HG03095 (cell line): ENCODE results near the gene L3MBTL3.

ENCODE experiments used
- ATAC-seq: cut with Tn5 transposase; IDR thresholded peaks from one replicate; pipeline ENCODE4 v1.9.1; 2021; ENCODE audit warnings: moderate library complexity; ENCODE audit not compliant: unreplicated experiment

The L3MBTL3 gene

DNA sequence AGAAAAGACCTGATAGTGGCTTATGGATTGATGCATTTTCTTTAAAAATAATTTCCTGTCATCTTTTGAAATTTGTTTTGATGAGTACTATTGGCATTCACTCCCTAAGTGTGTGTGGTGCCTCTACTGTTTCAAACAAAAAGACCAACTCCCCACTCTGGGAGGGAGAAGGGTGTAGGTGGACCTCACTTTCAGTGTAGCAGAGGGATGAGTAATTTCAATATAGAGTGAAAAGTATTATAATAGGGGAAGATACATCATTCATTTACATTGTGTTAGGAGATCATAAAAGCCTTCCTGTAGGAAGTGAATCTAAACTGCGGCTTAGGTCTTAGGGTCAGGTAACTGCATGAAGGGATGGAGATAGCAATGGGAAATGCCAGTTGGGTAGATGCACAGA lies 158.0 kb downstream of the L3MBTL3 start:
- no peak for ATAC-seq

DNA sequence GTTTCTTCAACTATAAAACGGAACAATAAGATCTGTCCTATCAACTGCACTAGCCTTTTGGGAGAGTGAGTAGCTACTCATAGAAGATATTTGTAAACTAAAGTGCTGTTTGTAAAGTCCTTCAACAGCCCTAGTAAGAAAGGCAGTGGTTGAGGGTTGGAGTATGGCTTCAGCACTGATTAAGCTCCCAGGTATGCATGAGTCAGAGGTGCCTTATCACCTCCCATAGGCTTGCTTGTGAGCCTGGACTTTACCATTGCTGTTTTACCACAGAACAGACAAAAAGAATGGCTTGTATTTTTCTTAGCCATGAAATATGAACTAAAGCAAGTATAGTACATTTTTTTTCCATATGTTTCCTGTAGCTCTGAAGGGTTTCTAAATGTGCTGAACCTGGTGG lies 160.3 kb downstream of the L3MBTL3 start:
- ATAC-seq: no peak

DNA sequence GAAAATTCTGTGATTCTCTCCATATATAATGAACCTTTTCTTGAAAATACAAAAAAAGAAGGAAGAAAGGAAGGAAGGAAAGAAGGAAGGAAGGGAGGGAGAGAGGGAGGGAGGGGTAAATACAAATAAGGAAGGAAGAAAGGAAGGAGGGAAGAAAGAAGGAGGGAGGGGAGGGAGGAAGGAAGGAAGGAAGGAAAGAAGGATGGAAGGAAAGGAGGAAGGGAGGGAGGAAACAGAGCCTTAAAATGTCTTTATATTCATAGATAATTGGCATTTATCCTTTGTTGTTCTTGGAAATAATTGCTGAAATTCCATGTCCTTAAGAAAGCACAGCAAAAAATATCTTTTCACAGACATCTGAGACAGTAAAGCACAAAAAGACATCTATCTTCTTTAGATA lies 164.1 kb downstream of the L3MBTL3 start:
- no peak for ATAC-seq

DNA sequence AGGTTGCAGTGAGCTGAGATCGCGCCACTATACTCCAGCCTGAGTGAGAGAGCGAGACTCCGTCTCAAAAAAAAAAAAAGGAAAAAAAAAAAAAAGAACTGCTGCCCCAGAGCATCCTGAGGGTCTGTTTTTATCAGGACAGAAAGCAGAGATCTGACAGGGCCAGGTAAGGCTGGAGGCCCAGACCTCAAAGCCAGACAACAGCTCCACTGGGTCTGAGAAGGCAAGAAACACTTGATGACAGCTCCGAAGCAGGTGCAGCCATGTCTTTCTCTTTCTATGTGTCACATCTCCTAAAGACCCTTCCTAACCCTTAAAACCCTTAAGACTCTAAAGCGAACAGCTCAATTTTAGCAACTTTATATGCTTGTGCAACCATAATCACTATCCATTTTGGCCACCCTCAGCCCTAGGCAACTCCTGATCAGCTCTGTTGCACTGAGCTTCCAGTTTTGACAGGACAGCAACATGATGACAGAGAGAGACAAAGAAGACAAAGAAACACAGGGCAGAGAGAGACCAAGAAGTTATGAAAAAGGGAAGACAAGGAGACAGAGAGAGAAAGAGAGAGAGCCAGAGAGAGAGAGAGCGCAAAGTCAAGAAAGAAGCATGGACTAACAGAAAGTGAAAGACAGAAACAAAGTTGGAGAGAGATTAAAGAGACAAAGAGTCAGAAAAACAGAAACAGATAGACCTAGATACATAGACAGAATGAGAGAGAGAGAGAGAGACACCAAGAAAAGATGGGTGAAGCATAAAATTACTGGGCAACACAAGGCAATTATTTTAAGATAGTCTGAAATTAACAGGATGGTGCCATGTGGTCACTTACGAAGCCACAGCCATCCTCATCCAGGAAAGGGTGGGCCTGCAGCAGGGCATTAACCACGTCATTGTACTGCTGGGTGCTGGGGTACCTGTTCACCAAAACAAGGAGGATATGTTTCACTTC lies 165.2 kb downstream of the L3MBTL3 start:
- no peak for ATAC-seq

DNA sequence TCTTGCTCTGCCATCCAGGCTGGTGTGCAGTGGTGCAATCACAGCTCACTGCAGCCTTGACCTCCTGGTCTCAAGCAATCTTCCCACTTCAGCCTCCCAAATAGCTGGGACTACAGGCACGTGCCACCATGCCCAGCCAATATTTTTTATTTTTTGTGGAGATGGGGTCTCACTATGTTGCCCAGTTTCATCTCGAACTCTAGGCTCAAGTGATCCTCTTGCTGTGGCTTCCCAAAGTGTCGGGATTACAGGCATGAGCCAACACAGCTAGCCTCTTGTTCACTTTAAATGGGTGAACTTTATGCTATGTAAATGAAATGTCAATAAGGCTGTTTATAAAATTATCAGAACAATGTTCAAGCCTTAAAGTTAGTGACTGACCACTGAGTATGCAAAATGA lies 167.3 kb downstream of the L3MBTL3 start:
- ATAC-seq: no peak

DNA sequence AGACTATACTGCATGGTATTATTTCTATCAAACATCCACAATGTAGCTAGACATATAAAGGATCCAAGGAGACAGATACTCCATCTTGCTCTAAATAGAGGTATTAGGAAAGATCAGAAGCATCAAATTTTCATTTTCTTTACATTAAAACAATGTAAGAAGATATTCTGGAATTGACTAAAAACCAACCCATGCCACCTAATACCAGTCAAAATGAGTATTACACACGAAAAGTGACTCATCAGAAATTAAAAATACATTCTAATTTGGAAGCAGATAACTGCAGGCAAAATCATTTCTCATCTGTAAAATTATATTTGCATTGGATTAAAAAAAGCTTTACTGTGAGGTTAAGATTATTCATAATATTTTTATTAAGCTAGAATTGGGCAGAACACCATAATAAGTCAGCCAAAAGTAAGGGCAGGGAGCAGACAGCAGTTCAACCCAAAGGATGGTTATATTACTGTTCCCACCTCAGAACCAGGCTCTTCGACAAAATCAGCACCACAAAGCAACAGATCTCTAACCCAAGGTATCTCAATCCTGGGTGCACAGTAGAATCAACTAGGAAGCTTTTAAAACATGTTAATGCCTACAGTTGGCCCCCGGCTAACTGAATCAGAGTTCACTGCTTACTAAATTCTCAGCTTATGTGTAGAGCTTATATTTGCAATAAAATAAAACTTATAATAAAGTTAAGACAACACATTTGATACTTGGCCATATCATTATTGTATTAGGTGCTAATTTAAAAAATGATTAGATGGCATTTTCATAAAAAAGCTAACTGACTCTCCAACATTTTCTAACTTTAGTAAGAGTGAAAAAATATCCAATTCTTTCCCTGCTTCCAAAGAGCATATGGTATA lies 169.2 kb downstream of the L3MBTL3 start:
- ATAC-seq: no peak

DNA sequence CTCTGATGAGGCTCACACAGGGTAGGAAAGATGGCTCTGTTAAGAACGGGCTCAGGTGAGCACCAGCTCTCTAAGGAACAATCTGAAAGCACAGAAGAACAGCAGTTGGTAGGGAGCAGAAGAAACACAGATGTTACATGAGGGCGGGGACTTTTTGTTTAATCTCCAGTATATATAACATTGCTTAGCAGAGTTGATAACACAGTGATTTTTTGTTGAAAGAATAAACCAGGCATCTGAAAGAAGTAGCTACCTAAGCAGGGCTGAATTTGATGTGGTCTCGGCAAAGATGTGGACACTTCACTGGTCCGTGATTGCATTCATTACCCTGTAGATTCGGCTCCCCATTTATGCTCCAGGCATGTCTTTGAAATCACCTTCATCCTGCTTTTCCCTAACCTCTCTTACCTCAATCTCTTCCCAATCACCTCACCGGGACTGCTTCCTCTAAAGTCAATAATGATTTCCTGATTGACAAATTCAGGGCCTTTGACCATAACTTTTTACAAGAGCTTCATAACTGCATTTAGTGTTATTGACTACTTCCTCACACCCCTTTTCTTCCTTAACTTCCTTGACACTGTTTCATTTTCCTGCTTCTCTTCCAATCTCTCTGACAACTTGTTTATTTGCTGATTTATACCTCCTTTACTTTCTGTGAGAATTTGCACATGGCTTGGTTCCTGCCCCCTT lies 170.0 kb downstream of the L3MBTL3 start:
- no peak for ATAC-seq

DNA sequence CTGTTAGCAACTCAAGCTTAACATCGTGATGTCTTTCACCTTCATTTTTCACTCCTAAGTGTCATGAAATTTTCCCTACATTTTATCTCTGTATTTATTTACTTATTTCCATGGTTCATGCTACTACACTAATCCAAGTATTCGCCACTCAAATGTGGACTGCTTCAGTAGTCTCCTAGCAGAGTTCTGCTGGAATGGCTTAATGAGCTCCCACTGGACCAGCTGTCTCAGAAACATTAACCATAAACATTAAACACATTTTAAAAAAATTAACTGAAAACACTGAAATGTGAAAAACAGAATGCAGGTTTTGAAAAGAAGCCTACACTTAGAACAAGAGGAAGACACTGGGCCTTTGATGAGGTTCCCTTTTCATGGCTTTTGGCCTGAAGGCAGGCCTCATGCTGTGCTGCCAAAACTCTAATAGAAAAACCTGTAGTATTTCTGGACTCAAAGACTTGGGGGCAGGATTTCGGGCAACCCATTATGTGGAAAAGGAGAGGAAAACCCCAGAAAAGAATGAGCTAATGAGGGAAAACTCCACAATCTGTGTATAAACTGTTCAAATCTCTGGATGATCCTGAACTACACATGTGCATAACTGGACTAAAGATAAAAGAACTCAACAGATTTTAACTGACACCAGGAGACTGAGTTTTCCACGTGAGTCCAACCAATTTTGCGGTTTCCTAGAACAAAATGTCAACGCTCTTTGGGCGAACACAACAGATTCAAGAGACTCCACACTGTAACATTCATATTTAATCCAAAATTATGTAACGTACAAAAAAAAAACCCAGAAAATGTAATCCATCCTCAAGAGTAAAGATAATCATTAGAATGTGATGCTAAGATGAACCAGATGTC lies 171.4 kb downstream of the L3MBTL3 start:
- no peak for ATAC-seq
